Stimulated activated CD8-positive, alpha-beta memory T cell treated with anti-CD3 and anti-CD28 coated beads, Interleukin-2, amount 100 ng/mL, for 48 hours (primary cell): Measurements from ENCODE around the gene RIOX2.
"Not testable (repeated sequence)": the region's sequence is repeated elsewhere in the genome, so short reads cannot be mapped to it uniquely, and the experiment has no call there.

Source experiments
- DNase-seq, 2 donors: peaks; one replicate each; pipeline ENCODE4 v3.0.0-alpha.2; 2020; ENCODE audit warnings: low read depth in 2 of 2

Gene RIOX2

DNA sequence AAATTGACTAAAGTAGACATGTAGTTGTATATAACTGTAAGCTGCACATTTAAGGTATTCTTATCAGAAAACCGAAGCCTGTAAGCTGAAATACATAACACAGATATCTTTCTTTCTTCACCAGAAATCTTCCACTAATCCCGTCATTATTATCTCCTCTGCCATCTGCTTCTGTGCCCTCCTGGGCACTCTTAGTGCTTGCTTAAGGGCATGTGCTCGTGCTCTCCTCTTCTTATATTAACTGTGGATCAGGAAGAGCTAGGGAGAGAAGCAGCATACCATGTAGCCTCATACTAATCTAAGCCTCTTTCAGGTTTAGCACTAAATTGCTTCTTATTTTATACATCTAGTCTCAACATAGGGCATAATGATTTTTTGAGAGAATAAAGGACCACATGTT lies 60.8 kb downstream of the RIOX2 start:
- no peak for DNase-seq

DNA sequence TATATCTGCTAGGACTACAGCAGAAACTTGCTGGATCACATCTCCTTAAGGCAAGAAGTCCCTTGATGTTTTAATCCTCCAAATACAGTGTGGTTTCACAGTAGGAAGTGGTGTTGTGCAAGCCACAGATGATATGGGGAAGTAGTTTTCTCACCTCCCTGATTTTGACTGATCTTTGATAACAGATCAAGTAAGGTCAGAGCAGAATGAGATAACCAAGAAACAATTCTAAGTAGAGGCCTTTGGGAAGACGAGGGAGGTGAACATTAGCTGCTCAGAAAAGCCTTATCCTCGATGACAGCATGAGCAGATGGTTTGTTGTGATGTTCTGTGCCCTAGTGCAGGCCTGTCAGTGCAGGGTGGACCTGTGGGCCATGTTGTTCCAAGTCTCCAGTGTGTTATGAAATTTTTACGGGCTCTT lies 61.3 kb downstream of the RIOX2 start:
- no peak for DNase-seq

DNA sequence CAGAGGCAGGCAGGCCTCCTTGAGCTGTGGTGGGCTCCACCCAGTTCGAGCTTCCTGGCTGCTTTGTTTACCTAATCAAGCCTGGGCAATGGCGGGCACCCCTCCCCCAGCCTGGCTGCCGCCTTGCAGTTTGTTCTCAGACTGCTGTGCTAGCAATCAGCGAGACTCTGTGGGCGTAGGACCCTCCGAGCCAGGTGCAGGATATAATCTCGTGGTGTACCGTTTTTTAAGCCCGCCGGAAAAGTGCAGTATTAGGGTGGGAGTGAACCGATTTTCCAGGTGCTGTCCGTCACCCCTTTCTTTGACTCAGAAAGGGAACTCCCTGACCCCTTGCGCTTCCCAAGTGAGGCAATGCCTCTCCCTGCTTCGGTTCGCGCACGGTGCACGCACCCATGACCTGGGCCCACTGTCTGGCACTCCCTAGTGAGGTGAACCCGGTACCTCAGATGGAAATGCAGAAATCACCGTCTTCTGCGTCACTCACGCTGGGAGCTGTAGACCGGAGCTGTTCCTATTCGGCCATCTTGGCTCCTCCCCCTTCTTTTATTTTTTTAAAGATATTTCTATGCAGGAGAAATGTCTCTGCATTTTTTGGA lies 61.9 kb downstream of the RIOX2 start:
- not testable (repeated sequence) for DNase-seq

DNA sequence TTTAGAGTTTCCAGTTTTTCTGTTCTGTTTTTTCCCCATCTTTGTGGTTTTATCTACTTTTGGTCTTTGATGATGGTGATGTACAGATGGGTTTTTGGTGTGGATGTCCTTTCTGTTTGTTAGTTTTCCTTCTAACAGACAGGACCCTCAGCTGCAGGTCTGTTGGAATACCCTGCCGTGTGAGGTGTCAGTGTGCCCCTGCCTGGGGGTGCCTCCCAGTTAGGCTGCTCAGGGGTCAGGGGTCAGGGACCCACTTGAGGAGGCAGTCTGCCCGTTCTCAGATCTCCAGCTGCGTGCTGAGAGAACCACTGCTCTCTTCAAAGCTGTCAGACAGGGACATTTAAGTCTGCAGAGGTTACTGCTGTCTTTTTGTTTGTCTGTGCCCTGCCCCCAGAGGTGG lies 62.4 kb downstream of the RIOX2 start:
- DNase-seq = not testable (repeated sequence)

DNA sequence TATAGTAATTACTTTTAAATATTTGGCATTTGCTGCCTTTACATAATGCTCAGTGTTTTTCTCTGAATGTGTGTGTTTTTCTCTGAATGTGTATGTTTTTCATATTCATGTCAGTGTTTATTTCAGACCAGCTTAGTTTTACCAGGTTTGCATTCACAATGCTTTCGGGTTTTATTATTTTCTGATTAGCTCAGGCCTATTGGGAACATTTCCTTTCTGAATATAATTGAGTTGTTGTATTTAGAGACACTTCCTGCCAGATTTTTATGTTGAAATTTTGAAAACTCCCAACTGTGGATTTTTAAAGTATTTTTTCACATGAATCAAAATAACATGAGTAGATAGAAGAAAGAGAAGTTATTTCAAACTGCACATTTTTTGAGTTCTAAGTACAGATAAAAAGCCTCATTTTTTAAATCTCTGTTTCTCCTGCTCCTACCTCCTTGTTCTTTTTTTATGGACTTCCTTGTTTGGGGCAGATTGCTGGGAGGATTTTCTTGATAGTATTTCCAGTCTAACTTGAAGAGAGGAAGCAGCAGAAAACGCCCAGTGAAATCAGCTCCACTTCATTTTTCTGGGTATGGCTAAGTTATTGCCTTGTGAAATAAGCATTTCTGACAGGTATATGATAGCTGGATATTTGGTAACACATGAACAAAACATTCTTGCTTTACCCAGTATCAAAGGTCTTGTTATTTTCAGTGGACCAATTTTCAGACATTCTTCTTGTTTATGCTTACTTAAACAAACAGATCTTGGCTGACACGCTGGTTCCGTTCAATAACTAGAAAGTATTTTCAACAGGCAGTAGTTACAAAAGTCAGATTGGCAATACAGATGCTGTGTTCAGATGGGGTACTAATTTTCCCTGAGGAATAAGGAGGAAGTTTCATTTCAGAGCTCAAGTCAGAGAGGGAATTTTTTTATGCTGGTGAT lies 70.7 kb downstream of the RIOX2 start:
- no peak for DNase-seq

DNA sequence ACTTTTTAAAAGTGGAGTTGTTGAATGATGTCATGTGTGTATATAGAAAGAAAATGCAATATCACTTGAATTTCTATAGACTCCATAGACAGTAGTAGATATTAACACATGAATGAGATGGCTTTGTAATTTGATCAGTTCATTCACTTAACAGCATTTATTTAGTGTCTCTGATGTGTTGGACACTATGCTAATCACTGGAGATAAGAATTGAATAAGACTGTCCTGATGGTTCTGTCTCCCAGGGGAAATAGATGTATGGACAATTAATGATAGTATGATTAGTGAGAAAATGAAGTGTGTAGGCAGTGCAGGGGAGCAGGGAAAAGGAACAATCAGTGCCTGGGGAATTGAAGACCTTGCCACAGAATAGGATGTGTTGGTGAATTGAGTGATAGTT lies 72.9 kb downstream of the RIOX2 start:
- no peak for DNase-seq

DNA sequence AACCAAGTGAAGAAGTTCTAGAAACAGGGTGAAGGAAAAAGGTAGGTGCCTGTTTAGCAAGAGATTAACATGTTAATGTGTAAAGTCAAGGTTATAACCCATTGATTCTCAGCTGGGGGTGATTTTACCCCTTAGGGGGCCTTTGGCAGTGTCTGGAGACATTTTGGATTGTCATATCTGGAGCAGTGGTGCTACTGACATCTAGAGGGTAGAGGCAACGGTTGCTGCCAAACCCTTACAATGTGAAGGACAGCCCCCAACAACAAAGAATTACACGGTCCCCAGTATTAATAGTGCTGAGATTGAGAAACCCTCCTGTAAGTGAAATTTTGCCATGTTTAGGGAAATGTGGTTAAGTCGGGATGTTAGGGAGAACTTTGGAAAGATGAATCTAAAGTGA lies 75.7 kb downstream of the RIOX2 start:
- DNase-seq = no peak

DNA sequence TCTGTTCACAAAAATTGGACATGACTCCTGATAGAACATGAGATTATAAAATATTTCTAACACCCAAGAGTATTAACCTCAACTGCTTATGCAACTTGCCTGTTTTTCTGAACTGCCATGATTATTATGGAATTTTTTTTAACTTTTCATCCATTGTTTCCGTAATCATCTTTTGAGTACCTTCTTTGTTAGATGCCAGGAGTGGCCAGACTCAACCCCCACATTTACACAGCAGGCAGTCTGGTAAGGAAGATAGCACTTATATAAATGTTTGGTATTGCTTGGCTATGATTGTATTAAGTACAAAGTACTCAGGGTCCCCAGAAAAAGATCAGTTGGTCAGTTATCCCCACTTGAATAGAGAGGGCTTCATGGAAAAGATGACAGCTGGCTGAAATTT lies 76.1 kb downstream of the RIOX2 start:
- no peak for DNase-seq

DNA sequence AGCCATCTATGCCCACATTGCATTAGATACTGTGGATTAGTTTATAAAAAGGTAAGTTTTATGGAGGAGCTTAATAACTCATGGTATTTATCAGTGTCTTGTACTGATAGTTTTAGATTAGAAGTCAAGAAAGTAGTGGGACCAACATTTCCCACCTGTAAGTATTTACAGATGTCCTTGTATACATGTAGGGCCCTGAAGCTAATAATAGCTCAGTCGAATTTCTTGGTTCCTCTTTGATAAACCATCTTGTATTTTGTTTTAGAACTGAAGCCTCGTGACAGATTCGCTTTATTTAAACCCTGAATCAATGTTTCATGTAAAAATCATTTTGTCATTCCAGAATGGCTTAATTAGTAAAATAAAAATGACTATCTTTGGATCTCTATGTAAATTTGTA lies 77.0 kb downstream of the RIOX2 start:
- DNase-seq = no peak

DNA sequence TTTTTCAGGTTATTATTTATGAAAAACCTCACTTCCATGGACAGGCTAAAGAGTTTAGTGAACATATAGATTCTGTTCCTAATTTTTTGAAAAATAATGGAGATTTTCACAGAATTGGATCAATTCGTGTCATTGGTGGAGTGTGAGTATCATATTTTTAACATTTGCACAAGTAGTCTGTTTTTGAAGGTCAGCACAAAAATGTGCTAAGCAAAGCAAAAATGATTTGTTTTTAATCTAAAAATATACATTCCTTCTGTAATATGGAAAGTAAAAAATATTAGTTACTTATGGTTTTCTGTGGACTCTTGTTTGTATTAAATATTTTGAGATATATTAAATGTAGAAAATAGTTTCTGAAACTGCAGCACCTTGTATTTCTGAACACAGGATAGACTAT lies 79.4 kb downstream of the RIOX2 start:
- DNase-seq = no peak
